Upper lobe of left lung (tissue), 6 donors: ENCODE results near the gene CNTRL. TPM values are rescaled to one million over a fixed set of nuclear protein-coding genes. Genes with fewer than 3 reads are reported as not detected.
"Not testable (repeated sequence)": the region's sequence is repeated elsewhere in the genome, so short reads cannot be mapped to it uniquely, and the experiment has no call there.

ENCODE experiments used
- ATAC-seq, 2 donors: fragments of 200-7000 bp; cut with Tn5 transposase; one replicate each; pipeline ENCODE4 v1.9.1; 2022; ENCODE audit warnings: mild to moderate bottlenecking in 2 of 2, moderate library complexity in 2 of 2; ENCODE audit not compliant: low FRiP score in 2 of 2
- DNase-seq, 2 donors: peaks; one replicate each; pipeline ENCODE4 v3.0.0-alpha.2; 2019 to 2020
- H3K27ac ChIP-seq, 4 donors: fragments of 200-600 bp; sonication (generic); one replicate each; pipeline ENCODE4 v1.5.1; 2016 to 2019
- H3K27me3 ChIP-seq, 4 donors: fragments of 200-600 bp; sonication (generic); one replicate each; pipeline ENCODE4 v1.5.1; 2017 to 2019
- H3K36me3 ChIP-seq, 4 donors: fragments of 200-600 bp; sonication (generic); one replicate each; pipeline ENCODE4 v1.5.1; 2016 to 2019
- H3K4me1 ChIP-seq, 4 donors: fragments of 200-600 bp; sonication (generic); one replicate each; pipeline ENCODE4 v1.5.1; 2018 to 2019
- H3K4me3 ChIP-seq, 4 donors: fragments of 200-600 bp; sonication (generic); one replicate each; pipeline ENCODE4 v1.5.1; 2017 to 2019; ENCODE audit warnings: mild to moderate bottlenecking in 2 of 4, moderate library complexity in 1 of 4
- H3K9me3 ChIP-seq, 4 donors: fragments of 200-600 bp; sonication (generic); one replicate each; pipeline ENCODE4 v1.5.1; 2018 to 2019
- CTCF ChIP-seq, 6 experiments: fragments of 450-650 bp in 4 of 6; fragments of 200-600 bp in 2 of 6; sonication (generic) in 2 of 6; IDR thresholded peaks; one replicate each; pipeline ENCODE4 v1.5.1; 2016 to 2019; ENCODE audit warnings: antibody characterized with exemption in 6 of 6
- EP300 ChIP-seq, 4 donors: sonication (generic); formaldehyde crosslinking; IDR thresholded peaks; one replicate each; pipeline ENCODE4 v1.5.1; 2017; ENCODE audit warnings: antibody characterized with exemption in 4 of 4, control low read depth in 2 of 4
- POLR2A ChIP-seq, 4 donors: fragments of 450-650 bp; IDR thresholded peaks; one replicate each; pipeline ENCODE4 v1.5.1; 2016 to 2017; ENCODE audit warnings: antibody characterized with exemption in 4 of 4, mild to moderate bottlenecking in 2 of 4
- POLR2AphosphoS5 ChIP-seq, 2 donors: sonication (generic); formaldehyde crosslinking; IDR thresholded peaks; one replicate each; pipeline ENCODE4 v1.5.1; 2017; ENCODE audit warnings: antibody characterized with exemption in 2 of 2
- WGBS, 2 donors: methylation state at CpG; one replicate each; pipeline ENCODE4 v1.1.5; 2017 to 2018; 5-methylcytosine and 5-hydroxymethylcytosine counted together
- total RNA-seq, 6 donors: library from RNA; depleted of rRNA in 4 of 6; stranded (reverse); fragments of >200 nt in 4 of 6; gene quantifications; one replicate each; pipeline versions ENCODE4 v1.1.0 to v1.2.1, GENCODE V29; 2016 to 2021
- donor health status: DM: no; HTN: no; CAD: no; lungs with moderate emphysema.
- donor health status: DM: no; HTN: yes; CAD: no; lungs with severe emphysema.

The CNTRL gene
- total RNA-seq, 6 donors from 2014 or later = 16.1 to 52.4 (median 20.4) TPM

- peaks cover 2 to 95% (median 44%) of the 10 kb centered on the region in 4 donors for H3K36me3 ChIP-seq
- no peaks in the 10 kb centered on the region for H3K9me3 ChIP-seq
- H3K27ac ChIP-seq = no peak overlapping the region
- TF ChIP-seq CTCF (IDR thresholded peaks at IDR 0.05) (no peak), EP300 (IDR thresholded peaks at IDR 0.05) (no peak), POLR2A (IDR thresholded peaks at IDR 0.05) (no peak), POLR2AphosphoS5 (IDR thresholded peaks at IDR 0.05) (no peak)
- peaks cover 3 to 15% (median 8%) of the 10 kb centered on the region in 4 donors for H3K4me1 ChIP-seq
- no peaks in the 10 kb centered on the region for H3K27me3 ChIP-seq
- DNase-seq (no peak), ATAC-seq (no peak)
- 94 to 97% methylated on average over 1 of the region's 1 CpG for WGBS, 2 donors
- H3K4me3 ChIP-seq = no peak overlapping the region
These were observed 98.2 kb downstream of the CNTRL start for GRCh38 chr9:121172726-121173487.

GRCh38 chr9:121173501-121173900, 98.7 kb downstream of the CNTRL start:
- TF ChIP-seq POLR2AphosphoS5 (IDR thresholded peaks at IDR 0.05) (no peak), POLR2A (IDR thresholded peaks at IDR 0.05) (no peak), CTCF (IDR thresholded peaks at IDR 0.05) (no peak), EP300 (IDR thresholded peaks at IDR 0.05) (no peak)
- no peak overlapping the region for H3K4me3 ChIP-seq
- H3K4me1 ChIP-seq = peaks cover 3 to 12% (median 7%) of the 10 kb centered on the region in 4 donors
- no peak for DNase-seq
- no peak overlapping the region for H3K27ac ChIP-seq
- H3K36me3 ChIP-seq = peaks cover 2 to 94% (median 44%) of the 10 kb centered on the region in 4 donors
- no peak for ATAC-seq
- WGBS, 2 donors = 93 to 95% methylated on average over 7 of the region's 7 CpGs
- no peaks in the 10 kb centered on the region for H3K27me3 ChIP-seq
- H3K9me3 ChIP-seq = no peaks in the 10 kb centered on the region

- Histone ChIP-seq H3K27me3 (no peaks in the 10 kb centered on the region), H3K27ac (no peak overlapping the region), H3K36me3 (peaks cover 0 to 84% (median 15%) of the 10 kb centered on the region in 4 donors), H3K4me1 (peaks cover 12 to 44% (median 19%) of the 10 kb centered on the region in 4 donors), H3K9me3 (no peaks in the 10 kb centered on the region), H3K4me3 (no peak overlapping the region)
- DNase-seq = no peak
- TF ChIP-seq EP300 (IDR thresholded peaks at IDR 0.05) (no peak), CTCF (IDR thresholded peaks at IDR 0.05) (no peak), POLR2AphosphoS5 (IDR thresholded peaks at IDR 0.05) (no peak), POLR2A (IDR thresholded peaks at IDR 0.05) (no peak)
- 80 to 82% methylated on average over 6 of the region's 6 CpGs for WGBS, 2 donors
- ATAC-seq = no peak
These were observed 104.1 kb downstream of the CNTRL start for GRCh38 chr9:121178676-121179372.

- not testable (repeated sequence) for DNase-seq, H3K4me3 ChIP-seq, H3K9me3 ChIP-seq, ATAC-seq, H3K27me3 ChIP-seq, H3K27ac ChIP-seq
- Histone ChIP-seq H3K4me1 (peaks cover 15 to 49% (median 19%) of the 10 kb centered on the region in 4 donors), H3K36me3 (peaks cover 0 to 80% (median 15%) of the 10 kb centered on the region in 4 donors)
- 81 to 93% methylated on average over 1 of the region's 1 CpG for WGBS, 2 donors
These were observed 104.6 kb downstream of the CNTRL start for GRCh38 chr9:121179373-121179721.

- H3K27ac ChIP-seq = peak overlapping the region in 1 of 4 donors; percentile 23
- TF ChIP-seq EP300 (IDR thresholded peaks at IDR 0.05) (no peak), POLR2AphosphoS5 (IDR thresholded peaks at IDR 0.05) (no peak), CTCF (IDR thresholded peaks at IDR 0.05) (no peak), POLR2A (IDR thresholded peaks at IDR 0.05) (no peak)
- WGBS, 2 donors = 69 to 77% methylated on average over 3 of the region's 3 CpGs
- peaks cover 20 to 57% (median 26%) of the 10 kb centered on the region in 4 donors for H3K4me1 ChIP-seq
- no peak for ATAC-seq
- DNase-seq = no peak
- H3K36me3 ChIP-seq = peaks cover 0 to 74% (median 10%) of the 10 kb centered on the region in 4 donors
- no peaks in the 10 kb centered on the region for H3K27me3 ChIP-seq
- no peak overlapping the region for H3K4me3 ChIP-seq
- H3K9me3 ChIP-seq = no peaks in the 10 kb centered on the region
These were observed 105.4 kb downstream of the CNTRL start for GRCh38 chr9:121179930-121180681.
